Measurements from ENCODE around the gene TBC1D16. TPM values are rescaled to one million over a fixed set of nuclear protein-coding genes. Genes with fewer than 3 reads are reported as not detected.

Gene TBC1D16
- total RNA-seq, 4 donors from 2014 or later: 26.5 to 44.3 (median 36.3) TPM

DNA sequence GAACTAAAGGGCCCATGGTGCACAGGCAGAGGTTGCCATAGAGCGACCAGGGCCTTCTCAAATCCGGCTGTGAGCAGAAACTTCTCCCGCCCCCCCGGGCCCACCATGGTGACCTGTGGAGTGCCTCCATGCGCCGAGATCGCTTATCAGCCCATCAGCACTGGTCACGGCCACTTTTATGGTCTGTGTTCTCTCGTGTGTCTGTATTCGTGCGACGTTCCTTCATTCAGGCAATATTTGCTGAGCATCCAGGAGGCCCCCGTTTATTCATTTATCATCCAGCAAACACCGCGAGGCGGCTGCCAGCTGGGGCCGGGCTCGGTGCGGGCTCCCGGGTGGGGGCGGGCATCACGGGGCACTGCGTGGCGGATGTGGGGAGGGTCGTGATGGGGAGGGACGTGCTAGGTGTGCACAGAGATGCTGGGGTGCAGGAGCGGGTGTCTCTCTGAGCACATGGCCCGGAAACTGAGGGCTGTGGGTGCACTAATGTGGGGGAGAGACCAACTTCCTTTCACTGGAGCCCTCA lies 108.5 kb downstream of the TBC1D16 start:
- Histone ChIP-seq H3K9me3 (no peaks in the 10 kb centered on the region), H3K4me3 (no peak overlapping the region), H3K27me3 (peaks cover 98% of the 10 kb centered on the region), H3K4me1 (peaks cover 0 to 28% (median 6%) of the 10 kb centered on the region in 3 donors), H3K27ac (no peak overlapping the region), H3K36me3 (no peaks in the 10 kb centered on the region)
- 85% methylated on average over 7 of the region's 28 CpGs; no CpG with 5 or more reads in 1 of the 2 donors for WGBS, 2 donors (ENCODE audit: low coverage in 1 of 2)
- TF ChIP-seq, protein P1, sequence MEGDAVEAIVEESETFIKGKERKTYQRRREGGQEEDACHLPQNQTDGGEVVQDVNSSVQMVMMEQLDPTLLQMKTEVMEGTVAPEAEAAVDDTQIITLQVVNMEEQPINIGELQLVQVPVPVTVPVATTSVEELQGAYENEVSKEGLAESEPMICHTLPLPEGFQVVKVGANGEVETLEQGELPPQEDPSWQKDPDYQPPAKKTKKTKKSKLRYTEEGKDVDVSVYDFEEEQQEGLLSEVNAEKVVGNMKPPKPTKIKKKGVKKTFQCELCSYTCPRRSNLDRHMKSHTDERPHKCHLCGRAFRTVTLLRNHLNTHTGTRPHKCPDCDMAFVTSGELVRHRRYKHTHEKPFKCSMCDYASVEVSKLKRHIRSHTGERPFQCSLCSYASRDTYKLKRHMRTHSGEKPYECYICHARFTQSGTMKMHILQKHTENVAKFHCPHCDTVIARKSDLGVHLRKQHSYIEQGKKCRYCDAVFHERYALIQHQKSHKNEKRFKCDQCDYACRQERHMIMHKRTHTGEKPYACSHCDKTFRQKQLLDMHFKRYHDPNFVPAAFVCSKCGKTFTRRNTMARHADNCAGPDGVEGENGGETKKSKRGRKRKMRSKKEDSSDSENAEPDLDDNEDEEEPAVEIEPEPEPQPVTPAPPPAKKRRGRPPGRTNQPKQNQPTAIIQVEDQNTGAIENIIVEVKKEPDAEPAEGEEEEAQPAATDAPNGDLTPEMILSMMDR (IDR thresholded peaks at IDR 0.05): no peak
- TF ChIP-seq POLR2A (IDR thresholded peaks at IDR 0.05) (no peak), POLR2AphosphoS5 (IDR thresholded peaks at IDR 0.05) (no peak), EP300 (IDR thresholded peaks at IDR 0.05) (no peak)
- no peak for ATAC-seq

GRCh38 chr17:79926605-79927135 lies 109.0 kb downstream of the TBC1D16 start:
- peaks cover 0 to 28% (median 6%) of the 10 kb centered on the region in 3 donors for H3K4me1 ChIP-seq
- TF ChIP-seq POLR2AphosphoS5 (IDR thresholded peaks at IDR 0.05): no peak
- TF ChIP-seq, protein P1 (IDR thresholded peaks at IDR 0.05): no peak
- TF ChIP-seq POLR2A (IDR thresholded peaks at IDR 0.05): no peak
- TF ChIP-seq EP300 (IDR thresholded peaks at IDR 0.05): no peak
- H3K4me3 ChIP-seq: no peak overlapping the region
- H3K27ac ChIP-seq: no peak overlapping the region
- peaks cover 98% of the 10 kb centered on the region for H3K27me3 ChIP-seq
- no CpG with 5 or more reads among the region's 18 CpGs for WGBS, 2 donors (ENCODE audit: low coverage in 1 of 2)
- no peaks in the 10 kb centered on the region for H3K36me3 ChIP-seq
- ATAC-seq: no peak
- no peaks in the 10 kb centered on the region for H3K9me3 ChIP-seq

GRCh38 chr17:79926142-79926604 lies 109.5 kb downstream of the TBC1D16 start:
- WGBS, 2 donors (ENCODE audit: low coverage in 1 of 2): 49 to 80% methylated on average over 1 to 4 of the region's 9 CpGs
- Histone ChIP-seq H3K4me3 (no peak overlapping the region), H3K27ac (no peak overlapping the region), H3K27me3 (peaks cover 98% of the 10 kb centered on the region), H3K36me3 (no peaks in the 10 kb centered on the region), H3K9me3 (no peaks in the 10 kb centered on the region), H3K4me1 (peaks cover 0 to 26% (median 6%) of the 10 kb centered on the region in 3 donors)
- TF ChIP-seq, protein P1 (IDR thresholded peaks at IDR 0.05): no peak
- no peak for TF ChIP-seq EP300 (IDR thresholded peaks at IDR 0.05)
- TF ChIP-seq POLR2A (IDR thresholded peaks at IDR 0.05): no peak
- no peak for TF ChIP-seq POLR2AphosphoS5 (IDR thresholded peaks at IDR 0.05)
- ATAC-seq: no peak

DNA sequence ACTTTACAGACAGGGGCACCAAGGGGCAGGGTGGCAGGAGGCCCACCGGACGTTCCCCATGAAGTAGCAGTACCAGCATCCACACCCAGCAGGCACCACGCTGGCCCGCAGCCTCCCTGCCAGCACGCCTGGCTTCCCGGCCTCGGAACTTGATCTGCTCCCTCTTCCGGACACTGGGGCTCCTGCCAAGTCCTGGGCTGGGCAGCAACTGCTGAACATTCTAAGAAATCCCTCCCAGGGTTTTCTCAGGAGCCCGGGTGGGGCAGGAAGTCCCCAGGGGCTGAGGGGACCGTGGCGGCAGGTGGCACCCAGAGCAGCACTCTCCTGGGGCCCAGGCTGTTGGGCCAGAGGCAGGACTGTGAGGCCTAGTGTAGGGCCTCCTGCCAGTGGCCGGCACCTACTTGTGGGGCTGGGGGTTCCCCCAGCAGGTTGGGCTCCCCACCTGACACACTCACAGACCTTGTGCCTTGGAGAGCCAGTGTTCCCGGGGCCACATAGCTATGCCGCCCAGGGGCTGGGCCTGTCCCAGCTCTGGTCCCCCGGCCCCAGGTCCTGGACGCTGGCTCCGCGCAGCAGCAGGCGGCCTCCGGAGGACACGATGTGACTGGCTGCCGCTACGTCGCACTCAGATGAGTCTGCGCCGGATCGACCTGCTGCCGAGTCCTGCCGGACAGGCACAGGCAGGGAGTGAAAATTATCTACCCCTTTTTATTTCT lies 110.3 kb downstream of the TBC1D16 start:
- Histone ChIP-seq H3K27ac (no peak overlapping the region), H3K27me3 (peaks cover 98% of the 10 kb centered on the region), H3K9me3 (no peaks in the 10 kb centered on the region), H3K4me3 (no peak overlapping the region), H3K4me1 (peaks cover 0 to 19% (median 5%) of the 10 kb centered on the region in 3 donors), H3K36me3 (no peaks in the 10 kb centered on the region)
- TF ChIP-seq, protein P1 (IDR thresholded peaks at IDR 0.05): no peak
- no peak for TF ChIP-seq POLR2A (IDR thresholded peaks at IDR 0.05)
- no peak for TF ChIP-seq POLR2AphosphoS5 (IDR thresholded peaks at IDR 0.05)
- no peak for TF ChIP-seq EP300 (IDR thresholded peaks at IDR 0.05)
- 100% methylated on average over 2 of the region's 29 CpGs; no CpG with 5 or more reads in 1 of the 2 donors for WGBS, 2 donors (ENCODE audit: low coverage in 1 of 2)
- ATAC-seq: peak; percentile 14

Data from gastroesophageal sphincter (tissue), 4 donors.